GM12878 (cell line): ENCODE measurements around the gene AK5. TPM values are rescaled to one million over a fixed set of nuclear protein-coding genes. Genes with fewer than 3 reads are reported as not detected.

Experiments
- ATAC-seq: fragments of 200-7000 bp; cut with Tn5 transposase; 3 replicates; pipeline ENCODE4 v1.9.1; 2020; ENCODE audit warnings: mild to moderate bottlenecking, moderate library complexity
- BruUV-seq: library from RNA; stranded (reverse); fragments of 400-500 nt; replicated peaks from 2 replicates; lab custom pipeline; 2021; lab: Mats Ljungman, UMichigan
- CTCF ChIA-PET: fragments of 300-600 bp; sonication (Branson Sonifier 250); formaldehyde crosslinking; extraction: SDS; loops from one replicate; lab custom pipeline; 2021; ENCODE audit warnings: inconsistent platforms; lab: Yijun Ruan, JAX
- POLR2A ChIA-PET: fragments of 350-600 bp; formaldehyde crosslinking; extraction: SDS; loops from one replicate; lab custom pipeline; 2021; ENCODE audit warnings: inconsistent platforms; lab: Charles Lee
- RAD21 ChIA-PET: fragments of 300-600 bp; sonication (Branson Sonifier 250); formaldehyde crosslinking; loops from one replicate; lab custom pipeline; 2023; ENCODE audit warnings: antibody characterized with exemption; ENCODE audit not compliant: unreplicated experiment; lab: Charles Lee
- SMC1A ChIA-PET: fragments of 300-600 bp; sonication (Branson Sonifier 250); formaldehyde crosslinking; loops from one replicate; lab custom pipeline; 2023; ENCODE audit not compliant: unreplicated experiment, uncharacterized antibody; lab: Charles Lee
- DNase-seq: peaks from one replicate; pipeline ENCODE4 v3.0.0-alpha.2; 2011; ENCODE audit warnings: low read depth, low spot score
- FAIRE-seq: peaks from 3 replicates; lab custom pipeline; 2011; peaks lifted over from hg19 to GRCh38; lab: Jason Lieb, UNC
- H2AFZ ChIP-seq: 2 replicates; pipeline ENCODE4 v1.6.0; 2011; ENCODE audit warnings: low read depth, low read length, control low read depth; ENCODE audit not compliant: control insufficient read depth
- H3K27ac ChIP-seq: 2 replicates; pipeline ENCODE4 v1.5.1; 2011; ENCODE audit warnings: control low read depth; ENCODE audit not compliant: control insufficient read depth, insufficient read depth
- H3K27me3 ChIP-seq, 2 experiments: replicated peaks in 1 of 2; 2 replicates each; pipeline versions ENCODE4 v1.6.0 to v1.6.1; 2011; ENCODE audit warnings: low read length in 1 of 2; ENCODE audit not compliant: control insufficient read depth in 2 of 2, insufficient read depth in 2 of 2
- H3K36me3 ChIP-seq, 2 experiments: 2 replicates each; pipeline ENCODE4 v1.5.1; 2011; ENCODE audit warnings: low read length in 1 of 2; ENCODE audit not compliant: control insufficient read depth in 2 of 2, insufficient read depth in 2 of 2
- H3K4me1 ChIP-seq: 2 replicates; pipeline ENCODE4 v1.6.1; 2011; ENCODE audit warnings: mild to moderate bottlenecking, low read length, moderate library complexity, mixed read lengths; ENCODE audit not compliant: control insufficient read depth, insufficient read depth
- H3K4me2 ChIP-seq: 2 replicates; pipeline ENCODE4 v1.6.0; 2011; ENCODE audit warnings: control low read depth; ENCODE audit not compliant: control insufficient read depth, insufficient read depth
- H3K4me3 ChIP-seq: fragments of 200-600 bp; sonication (generic); 2 replicates; pipeline ENCODE4 v1.5.1; 2016
- H3K79me2 ChIP-seq: 2 replicates; pipeline ENCODE4 v1.6.0; 2011; ENCODE audit warnings: low read length; ENCODE audit not compliant: control insufficient read depth, insufficient read depth
- H3K9ac ChIP-seq: 2 replicates; pipeline ENCODE4 v1.8.0; 2011; ENCODE audit warnings: low read length, control low read depth, mixed read lengths; ENCODE audit not compliant: control insufficient read depth, insufficient read depth
- H3K9me3 ChIP-seq: replicated peaks from 3 replicates; pipeline ENCODE4 v1.5.1; 2011; ENCODE audit warnings: mild to moderate bottlenecking, low read length; ENCODE audit not compliant: control insufficient read depth, insufficient read depth
- H4K20me1 ChIP-seq: 2 replicates; pipeline ENCODE4 v1.6.0; 2011; ENCODE audit not compliant: control insufficient read depth, insufficient read depth
- ATF7 ChIP-seq: fragments of 450-650 bp; IDR thresholded peaks from 2 replicates; pipeline ENCODE4 v1.6.1; 2016; ENCODE audit warnings: low read depth, mild to moderate bottlenecking
- CHD4 ChIP-seq: fragments of 200-600 bp; sonication (generic); IDR thresholded peaks from 2 replicates; pipeline ENCODE4 v1.6.1; 2016; ENCODE audit warnings: mild to moderate bottlenecking
- EP300 ChIP-seq, 2 experiments: fragments of 150-350 bp in 1 of 2; IDR thresholded peaks; 2 replicates each; pipeline ENCODE4 v1.6.1; 2011 to 2012; ENCODE audit warnings: low read depth in 2 of 2, low read length in 2 of 2, borderline replicate concordance in 1 of 2, improper control_type of control experiment in 1 of 2, inconsistent platforms in 1 of 2; ENCODE audit not compliant: control insufficient read depth in 1 of 2
- GATAD2B ChIP-seq: fragments of 450-650 bp; conservative IDR thresholded peaks from 2 replicates; pipeline ENCODE4 v1.6.1; 2017; ENCODE audit warnings: low read depth, mild to moderate bottlenecking, moderate library complexity
- HCFC1 ChIP-seq: fragments of 150-350 bp; IDR thresholded peaks from 2 replicates; pipeline ENCODE4 v1.6.1; 2014; ENCODE audit warnings: low read length
- HDAC2 ChIP-seq: fragments of 200-600 bp; sonication (generic); IDR thresholded peaks from 2 replicates; pipeline ENCODE4 v1.6.1; 2017
- JUND ChIP-seq: IDR thresholded peaks from 2 replicates; pipeline ENCODE4 v1.6.1; 2012; ENCODE audit warnings: low read depth, mild to moderate bottlenecking, low read length, improper control_type of control experiment, moderate library complexity
- NFIC ChIP-seq: IDR thresholded peaks from 2 replicates; pipeline ENCODE4 v1.6.1; 2012; ENCODE audit warnings: low read depth, mild to moderate bottlenecking, inconsistent platforms, low read length, moderate library complexity
- RAD21 ChIP-seq: IDR thresholded peaks from 2 replicates; pipeline ENCODE4 v1.6.1; 2011; ENCODE audit warnings: mild to moderate bottlenecking, low read depth, low read length, moderate library complexity; ENCODE audit not compliant: insufficient read depth
- SIX5 ChIP-seq: IDR thresholded peaks from 2 replicates; pipeline ENCODE4 v1.6.1; 2011; ENCODE audit warnings: mild to moderate bottlenecking, low read depth, low read length, moderate library complexity; ENCODE audit not compliant: severe bottlenecking
- SREBF2 ChIP-seq: IDR thresholded peaks from 2 replicates; pipeline ENCODE4 v1.6.1; 2012; ENCODE audit warnings: mild to moderate bottlenecking, low read length
- SUZ12 ChIP-seq: fragments of 200-600 bp; sonication (generic); IDR thresholded peaks from one replicate; pipeline ENCODE4 v1.6.1; 2018; ENCODE audit warnings: antibody characterized with exemption, mild to moderate bottlenecking; ENCODE audit not compliant: unreplicated experiment
- ZNF217 ChIP-seq: fragments of 450-650 bp; IDR thresholded peaks from 2 replicates; pipeline ENCODE4 v1.6.1; 2017; ENCODE audit warnings: antibody characterized with exemption, mild to moderate bottlenecking
- in situ Hi-C: fragments of 300-500 bp; cut with MboI; formaldehyde crosslinking; loops from 9 replicates; pipeline ENCODE4 v1.14.3; 2018; ENCODE audit warnings: mixed read lengths
- intact Hi-C: fragments of 100-400 bp; cut with micrococcal nuclease; formaldehyde crosslinking; loops from one replicate; pipeline ENCODE4 v1.14.2; 2022; ENCODE audit not compliant: unreplicated experiment
- polyA plus RNA-seq, 11 experiments: library from polyadenylated mRNA; depleted of rRNA in 4 of 11; unstranded in 6 of 11; stranded (reverse) in 5 of 11; fragments of >200 nt; fragmentation: Nextera tagmentation in 4 of 11; fragmentation: Illumina TruSeq in 1 of 11; extraction: Ambion mirVana in 4 of 11; extraction: Trizol in 1 of 11; gene quantifications; 1 replicate in 1 of 11; 2 replicates in 10 of 11; pipeline versions ENCODE4 v1.2.1 to v1.2.3, GENCODE V29; 2011 to 2016; ENCODE audit warnings: inconsistent platforms in 2 of 11, missing spikeins in 2 of 11, low read depth in 1 of 11
- total RNA-seq, 4 experiments: library from RNA; depleted of rRNA in 3 of 4; stranded (reverse); fragments of >200 nt in 3 of 4; fragmentation: Illumina TruSeq in 1 of 4; extraction: Trizol in 1 of 4; gene quantifications; 2 replicates each; pipeline versions ENCODE4 v1.2.1 to v1.2.3, GENCODE V29; 2013 to 2021
- TF ChIP-seq, protein P1 (sequence below): IDR thresholded peaks from 2 replicates; pipeline ENCODE4 v1.6.1; 2011; ENCODE audit warnings: borderline replicate concordance, low read depth, mild to moderate bottlenecking, moderate library complexity, mixed read lengths, low read length; ENCODE audit not compliant: insufficient read depth; ENCODE audit errors: extremely low read length
- TF ChIP-seq, protein P2 (sequence below): fragments of 450-650 bp; IDR thresholded peaks from 2 replicates; pipeline ENCODE4 v1.6.1; 2016; ENCODE audit warnings: mild to moderate bottlenecking
- TF ChIP-seq, protein P3 (sequence below): IDR thresholded peaks from 2 replicates; pipeline ENCODE4 v1.6.1; 2011; ENCODE audit warnings: mild to moderate bottlenecking, low read depth, low read length, moderate library complexity; ENCODE audit not compliant: insufficient replicate concordance
- TF ChIP-seq, protein P4 (sequence below): IDR thresholded peaks from 2 replicates; pipeline ENCODE4 v1.6.1; 2011; ENCODE audit warnings: low read depth, mild to moderate bottlenecking, low read length, moderate library complexity, borderline replicate concordance; ENCODE audit errors: extremely low read depth
- TF ChIP-seq, protein P5 (sequence below), 3 experiments: IDR thresholded peaks in 2 of 3; conservative IDR thresholded peaks in 1 of 3; 2 replicates each; pipeline ENCODE4 v1.5.1; 2011; ENCODE audit warnings: low read depth in 3 of 3, low read length in 3 of 3, mild to moderate bottlenecking in 3 of 3, control low read depth in 2 of 3, moderate library complexity in 2 of 3, inconsistent platforms in 1 of 3, mixed read lengths in 1 of 3; ENCODE audit not compliant: control insufficient read depth in 2 of 3, insufficient read depth in 1 of 3; ENCODE audit errors: extremely low read depth in 1 of 3

AK5 gene
- total and polyA plus RNA-seq, 10 of the 15 experiments (the other 5 are each of a cell fraction or from before 2014, with no cell fraction given): 0.08 to 0.33 TPM; not detected in 8

DNA sequence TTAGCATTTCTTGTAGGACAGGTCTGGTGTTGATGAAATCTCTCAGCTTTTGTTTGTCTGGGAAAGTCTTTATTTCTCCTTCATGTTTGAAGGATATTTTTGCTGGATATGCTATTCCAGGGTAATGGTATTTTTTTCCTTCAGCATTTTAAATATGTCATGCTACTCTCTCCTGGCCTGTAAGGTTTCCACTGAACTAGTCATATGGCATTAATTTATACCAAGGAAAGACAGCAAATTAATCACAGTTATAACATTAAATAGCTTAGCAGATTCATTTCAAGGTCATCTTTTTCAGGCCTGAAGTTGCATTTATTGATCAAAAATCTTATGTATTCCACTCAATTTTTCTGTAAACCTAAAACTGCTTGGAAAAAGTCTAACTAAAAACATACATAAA, 54.9 kb downstream of the AK5 start:
- no peak overlapping the region for H3K27ac ChIP-seq
- RAD21 ChIA-PET: no interaction called here
- intact Hi-C loops (no loop called here), in situ Hi-C loops (no loop called here)
- H3K4me3 ChIP-seq: no peak overlapping the region
- H3K36me3 ChIP-seq: no peaks in the 10 kb centered on the region
- FAIRE-seq (no peak), ATAC-seq (no peak), DNase-seq (no peak)
- H4K20me1 ChIP-seq: no peaks in the 10 kb centered on the region
- TF ChIP-seq, protein P1, sequence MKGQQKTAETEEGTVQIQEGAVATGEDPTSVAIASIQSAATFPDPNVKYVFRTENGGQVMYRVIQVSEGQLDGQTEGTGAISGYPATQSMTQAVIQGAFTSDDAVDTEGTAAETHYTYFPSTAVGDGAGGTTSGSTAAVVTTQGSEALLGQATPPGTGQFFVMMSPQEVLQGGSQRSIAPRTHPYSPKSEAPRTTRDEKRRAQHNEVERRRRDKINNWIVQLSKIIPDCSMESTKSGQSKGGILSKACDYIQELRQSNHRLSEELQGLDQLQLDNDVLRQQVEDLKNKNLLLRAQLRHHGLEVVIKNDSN: no peak
- TF ChIP-seq JUND (no peak), EP300 (IDR thresholded peaks at IDR 0.05; ENCODE audit: borderline replicate concordance in 1 of 2, control insufficient read depth in 1 of 2, low read depth in 2 of 2, low read length in 2 of 2) (no peak), GATAD2B (no peak), ZNF217 (no peak), ATF7 (no peak), CHD4 (no peak), SIX5 (no peak), HDAC2 (no peak), SREBF2 (no peak), HCFC1 (no peak), NFIC (no peak), RAD21 (no peak), SUZ12 (no peak)
- TF ChIP-seq, protein P2, sequence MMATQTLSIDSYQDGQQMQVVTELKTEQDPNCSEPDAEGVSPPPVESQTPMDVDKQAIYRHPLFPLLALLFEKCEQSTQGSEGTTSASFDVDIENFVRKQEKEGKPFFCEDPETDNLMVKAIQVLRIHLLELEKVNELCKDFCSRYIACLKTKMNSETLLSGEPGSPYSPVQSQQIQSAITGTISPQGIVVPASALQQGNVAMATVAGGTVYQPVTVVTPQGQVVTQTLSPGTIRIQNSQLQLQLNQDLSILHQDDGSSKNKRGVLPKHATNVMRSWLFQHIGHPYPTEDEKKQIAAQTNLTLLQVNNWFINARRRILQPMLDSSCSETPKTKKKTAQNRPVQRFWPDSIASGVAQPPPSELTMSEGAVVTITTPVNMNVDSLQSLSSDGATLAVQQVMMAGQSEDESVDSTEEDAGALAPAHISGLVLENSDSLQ: no peak
- TF ChIP-seq, protein P3, sequence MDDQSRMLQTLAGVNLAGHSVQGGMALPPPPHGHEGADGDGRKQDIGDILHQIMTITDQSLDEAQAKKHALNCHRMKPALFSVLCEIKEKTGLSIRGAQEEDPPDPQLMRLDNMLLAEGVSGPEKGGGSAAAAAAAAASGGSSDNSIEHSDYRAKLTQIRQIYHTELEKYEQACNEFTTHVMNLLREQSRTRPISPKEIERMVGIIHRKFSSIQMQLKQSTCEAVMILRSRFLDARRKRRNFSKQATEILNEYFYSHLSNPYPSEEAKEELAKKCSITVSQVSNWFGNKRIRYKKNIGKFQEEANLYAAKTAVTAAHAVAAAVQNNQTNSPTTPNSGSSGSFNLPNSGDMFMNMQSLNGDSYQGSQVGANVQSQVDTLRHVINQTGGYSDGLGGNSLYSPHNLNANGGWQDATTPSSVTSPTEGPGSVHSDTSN: no peak
- TF ChIP-seq, protein P4, sequence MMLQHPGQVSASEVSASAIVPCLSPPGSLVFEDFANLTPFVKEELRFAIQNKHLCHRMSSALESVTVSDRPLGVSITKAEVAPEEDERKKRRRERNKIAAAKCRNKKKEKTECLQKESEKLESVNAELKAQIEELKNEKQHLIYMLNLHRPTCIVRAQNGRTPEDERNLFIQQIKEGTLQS: no peak
- TF ChIP-seq, protein P5, sequence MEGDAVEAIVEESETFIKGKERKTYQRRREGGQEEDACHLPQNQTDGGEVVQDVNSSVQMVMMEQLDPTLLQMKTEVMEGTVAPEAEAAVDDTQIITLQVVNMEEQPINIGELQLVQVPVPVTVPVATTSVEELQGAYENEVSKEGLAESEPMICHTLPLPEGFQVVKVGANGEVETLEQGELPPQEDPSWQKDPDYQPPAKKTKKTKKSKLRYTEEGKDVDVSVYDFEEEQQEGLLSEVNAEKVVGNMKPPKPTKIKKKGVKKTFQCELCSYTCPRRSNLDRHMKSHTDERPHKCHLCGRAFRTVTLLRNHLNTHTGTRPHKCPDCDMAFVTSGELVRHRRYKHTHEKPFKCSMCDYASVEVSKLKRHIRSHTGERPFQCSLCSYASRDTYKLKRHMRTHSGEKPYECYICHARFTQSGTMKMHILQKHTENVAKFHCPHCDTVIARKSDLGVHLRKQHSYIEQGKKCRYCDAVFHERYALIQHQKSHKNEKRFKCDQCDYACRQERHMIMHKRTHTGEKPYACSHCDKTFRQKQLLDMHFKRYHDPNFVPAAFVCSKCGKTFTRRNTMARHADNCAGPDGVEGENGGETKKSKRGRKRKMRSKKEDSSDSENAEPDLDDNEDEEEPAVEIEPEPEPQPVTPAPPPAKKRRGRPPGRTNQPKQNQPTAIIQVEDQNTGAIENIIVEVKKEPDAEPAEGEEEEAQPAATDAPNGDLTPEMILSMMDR (IDR thresholded peaks at IDR 0.05 in 2 of 3, conservative IDR thresholded peaks at IDR 0.05 in 1 of 3; ENCODE audit: control insufficient read depth in 2 of 3, extremely low read depth in 1 of 3, insufficient read depth in 1 of 3, low read depth in 3 of 3, low read length in 3 of 3): no peak
- POLR2A ChIA-PET: no interaction called here
- no TSS peak for BruUV-seq
- no peak overlapping the region for H3K4me2 ChIP-seq
- H3K9ac ChIP-seq: no peak overlapping the region
- no peaks in the 10 kb centered on the region for H3K9me3 ChIP-seq
- no peaks in the 10 kb centered on the region for H3K79me2 ChIP-seq
- SMC1A ChIA-PET: no interaction called here
- no peak overlapping the region for H2AFZ ChIP-seq
- H3K4me1 ChIP-seq: no peaks in the 10 kb centered on the region
- CTCF ChIA-PET: no interaction called here
- H3K27me3 ChIP-seq: no peaks in the 10 kb centered on the region
